ENCODE results near the gene ZNF554.

The ZNF554 gene

GRCh38 chr19:2819540-2820111 is at the start of gene ZNF554:
Gene ZNF554 (plus strand): TSS chr19:2819868. CDS start chr19:2820072, 204 bp downstream.
- FAIRE-seq = peak; percentile 23

GRCh38 chr19:2770055-2771013 is 49.3 kb upstream of the ZNF554 start:
- no peak for DNase-seq (ENCODE audit: low spot score)
- no peak for FAIRE-seq

More at GRCh38 chr19:2819540-2820111, at the start of gene ZNF554:
- DNase-seq (ENCODE audit: low spot score) = peak; percentile 83

- FAIRE-seq = no peak
- DNase-seq (ENCODE audit: low spot score) = no peak
These were observed 47.6 kb upstream of the ZNF554 start for GRCh38 chr19:2771786-2772674.

- FAIRE-seq = no peak
These were observed 45.5 kb upstream of the ZNF554 start for GRCh38 chr19:2774083-2774679.

GRCh38 chr19:2774953-2775555 is 44.6 kb upstream of the ZNF554 start:
- FAIRE-seq (no peak), DNase-seq (ENCODE audit: low spot score) (no peak)

More at GRCh38 chr19:2774083-2774679, 45.5 kb upstream of the ZNF554 start:
- DNase-seq (ENCODE audit: low spot score) = no peak

GRCh38 chr19:2775556-2776430 is 43.9 kb upstream of the ZNF554 start:
- FAIRE-seq (peak; percentile 70), DNase-seq (ENCODE audit: low spot score) (peak; percentile 71)

GRCh38 chr19:2777952-2778683 is 41.5 kb upstream of the ZNF554 start:
- FAIRE-seq = no peak
- no peak for DNase-seq (ENCODE audit: low spot score)

- DNase-seq (ENCODE audit: low spot score) = no peak
- no peak for FAIRE-seq
These were observed 40.4 kb upstream of the ZNF554 start for GRCh38 chr19:2779121-2779740.

GRCh38 chr19:2780284-2780683 is 39.4 kb upstream of the ZNF554 start:
- no peak for DNase-seq (ENCODE audit: low spot score)
- FAIRE-seq = no peak

- FAIRE-seq = no peak
- no peak for DNase-seq (ENCODE audit: low spot score)
These were observed 37.2 kb upstream of the ZNF554 start for GRCh38 chr19:2782329-2782935.

- FAIRE-seq = peak; percentile 80
- DNase-seq (ENCODE audit: low spot score) = peak; percentile 97
These were observed 36.5 kb upstream of the ZNF554 start, which contains the start of gene SGTA for GRCh38 chr19:2782936-2783780. Gene SGTA (minus strand): TSS chr19:2783273. CDS start chr19:2769068, 14,205 bp downstream.

GRCh38 chr19:2783781-2784145 is 35.9 kb upstream of the ZNF554 start:
- FAIRE-seq (no peak), DNase-seq (ENCODE audit: low spot score) (no peak)

GRCh38 chr19:2785244-2785997 is 34.2 kb upstream of the ZNF554 start, which contains the start of gene THOP1:
Gene THOP1 (plus strand): TSS chr19:2785503. CDS start chr19:2785663, 160 bp downstream.
- DNase-seq (ENCODE audit: low spot score) (peak; percentile 97), FAIRE-seq (peak; percentile 79)

GRCh38 chr19:2787115-2787514 is 32.6 kb upstream of the ZNF554 start:
- FAIRE-seq = no peak
- DNase-seq (ENCODE audit: low spot score) = no peak

- FAIRE-seq = no peak
- DNase-seq (ENCODE audit: low spot score) = no peak
These were observed 31.4 kb upstream of the ZNF554 start for GRCh38 chr19:2788237-2788636.

GRCh38 chr19:2790194-2790556 is 29.5 kb upstream of the ZNF554 start:
- FAIRE-seq (no peak), DNase-seq (ENCODE audit: low spot score) (no peak)

Measured in RCC 7860 (cell line).